GM12878 (cell line): Measurements from ENCODE around the gene BNC2. TPM values are rescaled to one million over a fixed set of nuclear protein-coding genes. Genes with fewer than 3 reads are reported as not detected.

Source experiments
- JUND ChIP-seq: IDR thresholded peaks from 2 replicates; pipeline ENCODE4 v1.6.1; 2012; ENCODE audit warnings: low read depth, mild to moderate bottlenecking, low read length, improper control_type of control experiment, moderate library complexity
- MEF2B ChIP-seq: fragments of 450-650 bp; IDR thresholded peaks from 2 replicates; pipeline ENCODE4 v1.6.1; 2018; ENCODE audit warnings: mild to moderate bottlenecking, moderate library complexity; ENCODE audit not compliant: partially characterized antibody, poor library complexity, severe bottlenecking
- SKIL ChIP-seq: fragments of 450-650 bp; IDR thresholded peaks from 2 replicates; pipeline ENCODE4 v1.6.1; 2017; ENCODE audit warnings: mild to moderate bottlenecking, low read depth, inconsistent platforms; ENCODE audit not compliant: poor library complexity, severe bottlenecking
- TBL1XR1 ChIP-seq: IDR thresholded peaks from 2 replicates; pipeline ENCODE4 v1.6.1; 2012; ENCODE audit warnings: low read depth, low read length, improper control_type of control experiment
- TCF7 ChIP-seq: IDR thresholded peaks from 2 replicates; pipeline ENCODE4 v1.6.1; 2014; ENCODE audit warnings: antibody characterized with exemption, borderline replicate concordance
- ZBTB40 ChIP-seq: fragments of 450-650 bp; IDR thresholded peaks from 2 replicates; pipeline ENCODE4 v1.6.1; 2016; ENCODE audit warnings: mild to moderate bottlenecking, moderate library complexity, borderline replicate concordance
- polyA plus RNA-seq, 11 experiments: library from polyadenylated mRNA; depleted of rRNA in 4 of 11; unstranded in 6 of 11; stranded (reverse) in 5 of 11; fragments of >200 nt; fragmentation: Nextera tagmentation in 4 of 11; fragmentation: Illumina TruSeq in 1 of 11; extraction: Ambion mirVana in 4 of 11; extraction: Trizol in 1 of 11; gene quantifications; 1 replicate in 1 of 11; 2 replicates in 10 of 11; pipeline versions ENCODE4 v1.2.1 to v1.2.3, GENCODE V29; 2011 to 2016; ENCODE audit warnings: inconsistent platforms in 2 of 11, missing spikeins in 2 of 11, low read depth in 1 of 11
- total RNA-seq, 4 experiments: library from RNA; depleted of rRNA in 3 of 4; stranded (reverse); fragments of >200 nt in 3 of 4; fragmentation: Illumina TruSeq in 1 of 4; extraction: Trizol in 1 of 4; gene quantifications; 2 replicates each; pipeline versions ENCODE4 v1.2.1 to v1.2.3, GENCODE V29; 2013 to 2021
- TF ChIP-seq, protein P1 (sequence below): fragments of 450-650 bp; formaldehyde crosslinking; IDR thresholded peaks from 2 replicates; pipeline ENCODE4 v1.4.0; 2022; ENCODE audit warnings: mild to moderate bottlenecking, moderate library complexity

Gene BNC2
- total and polyA plus RNA-seq, 10 of the 15 experiments (the other 5 are each of a cell fraction or from before 2014, with no cell fraction given), result 0.05 to 14.5 (median 0.26) TPM

GRCh38 chr9:16417749-16418148, 452.7 kb downstream of the BNC2 start (continued):
- TF ChIP-seq, protein P1, sequence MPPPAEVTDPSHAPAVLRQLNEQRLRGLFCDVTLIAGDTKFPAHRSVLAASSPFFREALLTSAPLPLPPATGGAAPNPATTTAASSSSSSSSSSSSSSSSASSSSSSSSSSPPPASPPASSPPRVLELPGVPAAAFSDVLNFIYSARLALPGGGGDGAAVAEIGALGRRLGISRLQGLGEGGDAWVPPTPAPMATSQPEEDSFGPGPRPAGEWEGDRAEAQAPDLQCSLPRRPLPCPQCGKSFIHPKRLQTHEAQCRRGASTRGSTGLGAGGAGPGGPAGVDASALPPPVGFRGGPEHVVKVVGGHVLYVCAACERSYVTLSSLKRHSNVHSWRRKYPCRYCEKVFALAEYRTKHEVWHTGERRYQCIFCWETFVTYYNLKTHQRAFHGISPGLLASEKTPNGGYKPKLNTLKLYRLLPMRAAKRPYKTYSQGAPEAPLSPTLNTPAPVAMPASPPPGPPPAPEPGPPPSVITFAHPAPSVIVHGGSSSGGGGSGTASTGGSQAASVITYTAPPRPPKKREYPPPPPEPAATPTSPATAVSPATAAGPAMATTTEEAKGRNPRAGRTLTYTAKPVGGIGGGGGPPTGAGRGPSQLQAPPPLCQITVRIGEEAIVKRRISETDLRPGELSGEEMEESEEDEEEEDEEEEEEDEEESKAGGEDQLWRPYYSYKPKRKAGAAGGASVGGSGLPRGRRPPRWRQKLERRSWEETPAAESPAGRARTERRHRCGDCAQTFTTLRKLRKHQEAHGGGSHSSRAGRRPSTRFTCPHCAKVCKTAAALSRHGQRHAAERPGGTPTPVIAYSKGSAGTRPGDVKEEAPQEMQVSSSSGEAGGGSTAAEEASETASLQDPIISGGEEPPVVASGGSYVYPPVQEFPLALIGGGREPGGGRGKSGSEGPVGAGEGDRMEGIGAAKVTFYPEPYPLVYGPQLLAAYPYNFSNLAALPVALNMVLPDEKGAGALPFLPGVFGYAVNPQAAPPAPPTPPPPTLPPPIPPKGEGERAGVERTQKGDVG, result no peak
- TF ChIP-seq TBL1XR1 (no peak), MEF2B (no peak), JUND (no peak), ZBTB40 (no peak), SKIL (no peak), TCF7 (no peak)
- TF ChIP-seq, all 136 proteins: peak for 0
